ENCODE measurements around the gene SLC8A2. TPM values are rescaled to one million over a fixed set of nuclear protein-coding genes. Genes with fewer than 3 reads are reported as not detected.

Gene SLC8A2
- total RNA-seq, 2 experiments from 2014 or later: not detected

DNA sequence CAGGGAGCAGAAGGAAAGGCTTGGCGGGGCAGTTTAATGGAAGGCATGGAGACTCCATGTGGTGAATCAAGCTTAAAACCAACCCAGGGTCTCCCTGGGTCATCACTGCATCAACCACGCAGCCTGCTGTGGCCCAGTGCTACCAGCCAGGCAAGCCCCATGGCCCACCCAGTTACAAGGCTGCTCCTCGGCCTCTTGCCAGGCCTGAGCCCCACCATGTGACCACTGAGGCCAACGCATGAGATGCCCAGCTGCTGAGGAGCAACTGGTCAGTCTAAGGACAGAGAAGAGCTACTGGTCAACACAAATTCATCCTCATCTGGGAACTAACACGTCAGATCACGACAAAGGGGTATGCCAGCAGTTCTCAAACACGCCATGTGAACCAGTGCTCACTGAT, 27.7 kb upstream of the SLC8A2 start:
- no peak overlapping the region for H3K4me3 Mint-ChIP-seq
- CTCF ChIA-PET: interaction anchor here (1.2 kb wide), 1 partner anchor 15 kb away, joined by 7 read pairs; the partner anchor contains the start of gene KPTN

DNA sequence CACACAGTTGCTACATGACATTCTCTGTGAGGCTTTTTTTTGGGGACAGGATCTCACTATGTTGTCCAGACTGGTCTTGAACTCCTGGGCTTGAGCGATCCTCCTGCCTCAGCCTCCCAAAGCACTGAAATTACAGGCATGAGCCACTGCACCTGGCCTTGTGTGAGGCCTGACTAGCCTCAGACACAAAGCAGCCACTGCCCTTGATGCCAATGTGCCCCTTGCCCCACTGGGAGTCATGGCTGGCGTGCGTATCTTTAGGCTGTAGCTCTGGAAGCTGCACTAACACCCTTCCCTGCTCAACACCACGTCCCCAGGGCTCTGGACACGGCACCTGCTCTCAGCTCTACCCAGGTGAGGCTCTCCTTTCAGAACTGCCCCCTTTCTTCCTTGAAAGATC, 26.9 kb upstream of the SLC8A2 start:
- peaks cover 5% of the 10 kb centered on the region for H3K4me1 Mint-ChIP-seq
- H3K4me3 Mint-ChIP-seq: no peak overlapping the region
- no peaks in the 10 kb centered on the region for H3K9me3 Mint-ChIP-seq
- CTCF ChIA-PET: interaction anchor here (1.2 kb wide), 1 partner anchor 14 kb away, joined by 7 read pairs; the partner anchor contains the start of gene KPTN
- DNase-seq: no peak
- H3K36me3 Mint-ChIP-seq (ENCODE audit: low read depth): peaks cover 35% of the 10 kb centered on the region
- H3K27ac Mint-ChIP-seq: no peak overlapping the region
- H3K27me3 Mint-ChIP-seq: no peaks in the 10 kb centered on the region
- POLR2A ChIA-PET: interaction anchor here (0.5 kb wide), 1 partner anchor 11 kb away, joined by 3 read pairs; no protein-coding TSS in a partner anchor

More for the DNA sequence above, 27.7 kb upstream of the SLC8A2 start:
- no peaks in the 10 kb centered on the region for H3K9me3 Mint-ChIP-seq
- H3K27me3 Mint-ChIP-seq: no peaks in the 10 kb centered on the region
- H3K27ac Mint-ChIP-seq: no peak overlapping the region
- peaks cover 5% of the 10 kb centered on the region for H3K4me1 Mint-ChIP-seq
- no peak for DNase-seq
- peaks cover 35% of the 10 kb centered on the region for H3K36me3 Mint-ChIP-seq (ENCODE audit: low read depth)
- POLR2A ChIA-PET: no interaction called here

DNA sequence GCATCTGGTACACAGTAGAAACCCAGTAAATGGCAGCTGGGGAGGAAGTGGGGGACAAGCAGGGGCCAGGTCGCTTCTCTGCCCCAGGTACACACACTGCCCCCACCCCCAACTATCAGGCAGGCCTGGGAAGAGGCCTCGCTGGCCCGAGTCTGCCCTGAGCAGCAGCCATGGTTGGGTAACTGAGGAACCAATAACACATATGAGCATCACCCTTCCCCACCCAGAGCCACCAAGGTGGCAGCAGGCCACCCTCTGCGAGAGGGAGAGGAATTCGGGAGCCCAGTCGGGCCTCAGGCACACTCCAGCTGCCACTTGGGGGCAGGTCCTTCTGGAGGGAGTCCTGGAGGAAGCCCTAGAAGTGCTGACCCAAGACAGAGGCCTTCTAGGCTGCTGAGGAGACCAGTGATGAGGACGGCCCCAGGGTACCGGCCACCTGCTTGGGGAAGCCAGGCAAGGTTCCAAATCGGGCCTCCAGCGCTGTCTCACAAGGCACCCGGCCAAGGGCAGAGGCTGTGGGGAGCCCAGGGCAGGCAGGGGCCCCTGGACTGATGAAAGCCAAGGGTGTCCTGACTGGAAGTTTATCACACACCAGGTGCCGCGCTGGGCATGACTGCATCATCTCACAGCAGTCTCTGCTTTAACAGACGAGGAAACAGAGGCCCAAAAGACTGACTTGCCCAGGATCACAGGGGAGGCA, 26.3 kb upstream of the SLC8A2 start:
- Mint-ChIP-seq H3K9me3 (no peaks in the 10 kb centered on the region), H3K4me1 (peaks cover 4% of the 10 kb centered on the region), H3K4me3 (no peak overlapping the region), H3K36me3 (ENCODE audit: low read depth) (peaks cover 32% of the 10 kb centered on the region), H3K27me3 (no peaks in the 10 kb centered on the region), H3K27ac (no peak overlapping the region)
- POLR2A ChIA-PET: no interaction called here
- CTCF ChIA-PET: interaction anchor here (1.0 to 4.3 kb wide), 3 partner anchors 13 to 17 kb away, joined by 3 to 24 read pairs (median 7); partner anchors contain the start of genes KPTN and NAPA
- DNase-seq: no peak

DNA sequence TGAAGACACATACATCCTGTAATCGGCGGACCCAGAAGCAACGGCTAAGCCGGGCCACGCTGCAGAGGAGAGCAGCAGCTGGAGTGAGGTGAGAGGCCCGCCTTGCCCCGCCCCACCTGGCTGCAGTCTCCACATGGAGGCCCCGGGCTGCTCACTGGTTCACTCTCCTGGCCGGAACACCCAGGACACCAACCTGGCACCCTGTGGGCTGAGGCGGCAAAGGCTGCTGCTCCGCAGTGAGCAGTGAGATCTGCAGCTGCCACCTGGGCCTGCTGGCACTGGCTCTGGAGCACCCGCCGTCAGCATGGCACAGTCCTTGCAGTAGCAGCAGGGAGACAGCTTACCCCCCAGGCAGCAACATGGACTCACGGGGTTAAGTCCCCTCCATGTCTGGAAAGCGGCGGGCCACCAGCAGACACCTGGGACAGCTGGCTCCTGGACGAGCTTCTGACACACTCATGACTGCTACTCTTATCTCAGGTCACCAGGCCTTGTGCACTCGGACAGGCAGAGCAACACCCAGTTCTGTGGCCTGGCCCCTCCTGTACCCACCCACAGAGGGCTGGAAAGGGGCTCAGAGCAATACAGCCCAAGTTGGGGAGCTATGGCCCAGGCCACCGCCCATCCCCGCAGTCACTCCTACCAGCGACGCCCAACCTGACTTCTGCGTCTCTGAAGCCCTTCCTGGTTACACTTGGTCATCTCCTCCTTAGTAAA, 25.5 kb upstream of the SLC8A2 start:
- peaks cover 25% of the 10 kb centered on the region for H3K36me3 Mint-ChIP-seq (ENCODE audit: low read depth)
- no peak overlapping the region for H3K27ac Mint-ChIP-seq
- ChIA-PET CTCF (interaction anchor here (0.5 to 4.3 kb wide), 4 partner anchors 14 to 568 kb away, joined by 3 to 24 read pairs (median 5); partner anchors contain the start of genes KPTN and NAPA), POLR2A (no interaction called here)
- H3K9me3 Mint-ChIP-seq: no peaks in the 10 kb centered on the region
- H3K4me3 Mint-ChIP-seq: no peak overlapping the region
- H3K4me1 Mint-ChIP-seq: peaks cover 4% of the 10 kb centered on the region
- DNase-seq: no peak
- H3K27me3 Mint-ChIP-seq: no peaks in the 10 kb centered on the region

DNA sequence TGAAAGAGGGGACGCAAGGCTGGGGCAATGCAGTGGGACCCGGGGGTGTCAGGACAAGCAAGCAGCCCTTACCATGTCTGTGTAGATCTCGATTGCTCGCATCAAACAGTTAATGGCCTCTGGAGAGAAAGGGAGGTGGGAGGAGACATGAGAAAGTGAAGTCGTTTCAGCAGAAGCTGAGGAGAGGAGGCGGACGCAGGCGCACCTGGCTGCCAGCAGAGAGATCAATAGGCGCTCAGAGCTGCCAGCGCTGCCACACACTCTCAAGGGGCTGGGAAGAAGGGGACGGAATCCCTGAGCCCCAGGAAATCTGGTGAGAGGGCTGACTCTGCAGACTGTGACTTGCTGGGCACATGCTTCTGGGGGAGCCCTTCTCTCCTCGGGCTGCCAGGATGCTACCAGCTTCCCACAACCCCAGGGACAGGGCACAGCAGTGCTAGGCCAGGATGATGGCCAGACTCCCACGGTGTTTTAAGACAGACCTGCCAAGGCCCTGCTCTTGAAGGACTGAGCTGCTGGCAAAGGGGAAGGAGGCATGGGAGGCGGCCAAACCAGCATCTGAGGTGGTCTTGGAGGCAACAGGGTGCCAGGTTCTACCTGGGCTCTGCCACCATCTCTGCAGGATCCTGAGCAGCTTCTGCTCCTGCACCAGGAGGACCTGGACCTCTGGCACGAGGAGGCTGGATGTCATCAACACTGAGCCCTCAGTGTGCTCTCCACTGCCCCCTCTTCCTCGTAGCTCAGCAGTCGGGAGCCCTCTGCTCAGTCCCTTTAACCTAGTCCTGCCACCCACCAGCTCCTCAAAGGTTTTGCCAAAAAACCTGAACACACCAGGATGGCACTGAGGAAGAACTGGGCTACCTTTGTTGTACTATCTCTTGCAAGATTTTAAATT, 24.0 kb upstream of the SLC8A2 start:
- no peak overlapping the region for H3K4me3 Mint-ChIP-seq
- ChIA-PET CTCF (interaction anchor here (0.9 to 4.3 kb wide), 4 partner anchors 12 to 25 kb away, joined by 3 to 24 read pairs (median 5); partner anchors contain the start of genes KPTN and NAPA), POLR2A (interaction anchor here (0.6 kb wide), 1 partner anchor 75 kb away, joined by 3 read pairs; no protein-coding TSS in a partner anchor)
- no peaks in the 10 kb centered on the region for H3K27me3 Mint-ChIP-seq
- no peak for DNase-seq
- H3K9me3 Mint-ChIP-seq: no peaks in the 10 kb centered on the region
- H3K36me3 Mint-ChIP-seq (ENCODE audit: low read depth): peaks cover 22% of the 10 kb centered on the region
- H3K4me1 Mint-ChIP-seq: peaks cover 4% of the 10 kb centered on the region
- H3K27ac Mint-ChIP-seq: peak overlapping the region; percentile 3

DNA sequence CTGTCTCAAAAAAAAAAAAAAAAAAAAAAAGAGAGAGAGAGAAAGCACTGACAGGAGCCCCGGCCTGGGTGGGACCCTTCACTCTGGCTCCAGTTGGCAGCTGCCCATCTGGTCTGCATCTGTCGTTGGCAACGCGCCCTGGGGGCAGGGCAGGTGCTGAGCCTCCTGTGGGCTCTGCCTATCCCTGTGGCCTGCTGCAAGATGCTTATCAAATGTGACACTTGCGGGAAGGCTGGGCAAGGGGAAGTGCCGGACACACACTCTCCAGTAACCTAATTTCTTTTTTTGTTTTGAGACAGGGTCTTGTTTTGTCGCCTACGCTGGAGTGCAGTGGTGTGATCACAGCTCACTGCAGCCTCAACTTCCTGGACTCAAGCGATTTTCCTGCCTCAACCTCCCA, 23.0 kb upstream of the SLC8A2 start:
- DNase-seq: no peak
- CTCF ChIA-PET: interaction anchor here (0.9 to 4.3 kb wide), 3 partner anchors 9 to 18 kb away, joined by 3 to 24 read pairs (median 5); partner anchors contain the start of gene KPTN
- Mint-ChIP-seq H3K27me3 (no peaks in the 10 kb centered on the region), H3K27ac (no peak overlapping the region), H3K4me3 (no peak overlapping the region), H3K4me1 (peaks cover 6% of the 10 kb centered on the region), H3K36me3 (ENCODE audit: low read depth) (peaks cover 24% of the 10 kb centered on the region), H3K9me3 (no peaks in the 10 kb centered on the region)
- POLR2A ChIA-PET: no interaction called here

DNA sequence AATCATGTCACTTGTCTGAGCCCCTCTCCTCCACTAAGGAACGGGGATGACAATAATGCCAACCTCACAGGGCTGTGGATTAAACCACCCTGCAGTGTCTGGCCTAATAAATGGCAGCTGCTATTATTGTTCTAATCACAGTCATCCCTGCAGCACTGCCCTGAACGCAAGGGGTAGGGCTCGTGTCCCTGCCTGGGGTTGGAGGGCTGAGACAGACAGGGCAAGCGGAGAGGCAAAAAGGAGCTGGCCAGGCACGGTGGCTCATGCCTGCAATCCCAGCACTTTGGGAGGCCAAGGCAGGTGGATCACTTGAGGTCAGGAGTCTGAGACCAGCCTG, 22.5 kb upstream of the SLC8A2 start:
- peaks cover 25% of the 10 kb centered on the region for H3K36me3 Mint-ChIP-seq (ENCODE audit: low read depth)
- peaks cover 6% of the 10 kb centered on the region for H3K4me1 Mint-ChIP-seq
- H3K27ac Mint-ChIP-seq: peak overlapping the region; percentile 36
- H3K27me3 Mint-ChIP-seq: no peaks in the 10 kb centered on the region
- H3K4me3 Mint-ChIP-seq: no peak overlapping the region
- POLR2A ChIA-PET: no interaction called here
- DNase-seq: no peak
- CTCF ChIA-PET: interaction anchor here (1.6 to 4.3 kb wide), 2 partner anchors 9 to 11 kb away, joined by 5 to 24 read pairs; partner anchors contain the start of gene KPTN
- H3K9me3 Mint-ChIP-seq: no peaks in the 10 kb centered on the region

DNA sequence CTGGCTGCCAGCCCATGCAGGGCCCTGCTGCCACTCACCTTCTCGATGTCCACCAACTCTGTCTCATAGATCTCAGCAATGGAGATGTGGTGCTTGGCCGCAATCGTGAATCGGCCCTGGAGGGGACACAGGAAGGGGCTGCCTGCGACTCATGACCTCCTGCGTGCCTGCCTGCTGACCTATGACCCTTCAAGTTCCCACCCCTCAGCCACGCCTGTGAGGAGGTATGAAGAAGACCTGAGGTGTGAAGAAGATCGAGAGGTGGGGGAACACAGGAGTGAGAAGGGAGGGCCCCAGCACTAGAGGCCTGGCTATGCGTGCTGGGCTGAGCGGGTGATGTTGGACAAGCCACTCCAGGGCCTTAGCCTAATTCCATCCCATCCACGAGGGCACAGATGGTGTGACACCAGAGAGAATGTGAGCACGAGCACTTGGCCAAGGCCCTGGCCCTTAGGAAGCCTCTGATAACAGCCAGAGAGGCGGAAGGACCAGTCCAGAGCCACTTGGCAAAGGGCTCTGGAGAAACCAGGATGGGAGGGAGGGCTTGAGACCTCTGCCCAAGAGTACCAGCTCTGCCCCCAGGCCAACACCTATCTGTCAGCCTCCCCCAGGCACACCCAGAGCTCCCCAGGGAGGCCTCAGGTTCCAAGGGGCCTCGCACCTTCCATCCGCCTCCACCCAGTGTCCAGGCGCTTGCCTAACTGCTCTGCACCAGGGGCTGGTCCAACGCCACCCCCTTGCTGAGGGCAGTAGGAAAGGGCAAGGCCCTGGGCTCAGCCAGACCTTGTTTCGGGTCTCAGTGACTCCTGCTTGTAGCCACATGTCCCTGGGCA, 21.9 kb upstream of the SLC8A2 start:
- Mint-ChIP-seq H3K4me3 (no peak overlapping the region), H3K27me3 (no peaks in the 10 kb centered on the region), H3K36me3 (ENCODE audit: low read depth) (peaks cover 22% of the 10 kb centered on the region), H3K9me3 (no peaks in the 10 kb centered on the region), H3K4me1 (peaks cover 6% of the 10 kb centered on the region), H3K27ac (peak overlapping the region; percentile 31)
- DNase-seq: no peak
- ChIA-PET POLR2A (no interaction called here), CTCF (interaction anchor here (1.6 to 4.3 kb wide), 3 partner anchors 8 to 10 kb away, joined by 5 to 24 read pairs (median 9); partner anchors contain the start of gene KPTN)

DNA sequence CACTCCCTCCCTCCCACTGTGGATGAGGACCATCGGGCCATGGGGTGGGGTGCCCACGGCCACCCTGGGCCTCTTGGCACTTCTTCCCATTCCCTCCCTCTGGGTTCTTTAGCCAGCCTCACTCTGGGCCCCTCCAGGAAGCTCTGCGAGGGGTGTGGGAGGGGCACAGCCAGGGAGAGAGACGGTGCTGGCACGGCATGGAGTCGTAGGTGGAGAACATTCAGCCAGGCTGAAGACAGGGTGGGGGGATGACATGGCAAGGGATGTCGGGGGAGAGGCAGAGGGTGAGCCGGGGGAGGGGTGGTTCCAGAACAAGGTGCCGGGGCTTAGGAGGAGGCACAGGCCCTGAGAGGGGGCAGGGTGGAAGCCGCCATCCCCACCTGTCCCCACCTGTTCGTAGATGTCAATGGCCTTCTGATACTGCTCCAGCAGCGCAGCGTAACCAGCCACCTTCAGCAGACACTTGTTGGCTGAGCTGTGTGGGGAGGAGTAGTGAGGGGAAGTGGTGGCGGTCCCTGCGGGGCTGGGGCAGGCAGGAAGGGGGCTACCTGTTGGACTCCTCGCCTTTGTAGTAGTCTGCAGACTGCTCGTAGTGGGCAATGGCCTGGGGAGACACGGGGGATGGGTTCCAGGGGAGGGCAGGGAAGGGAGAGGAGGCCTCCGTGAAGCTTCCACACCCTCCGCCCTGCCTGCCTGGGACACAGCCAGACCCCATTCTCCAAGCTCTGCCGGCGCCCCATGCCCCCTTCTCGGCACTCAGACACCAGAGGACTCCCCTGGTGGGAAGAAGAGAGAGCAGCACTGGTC, 21.1 kb upstream of the SLC8A2 start:
- POLR2A ChIA-PET: no interaction called here
- H3K27ac Mint-ChIP-seq: peak overlapping the region; percentile 31

DNA sequence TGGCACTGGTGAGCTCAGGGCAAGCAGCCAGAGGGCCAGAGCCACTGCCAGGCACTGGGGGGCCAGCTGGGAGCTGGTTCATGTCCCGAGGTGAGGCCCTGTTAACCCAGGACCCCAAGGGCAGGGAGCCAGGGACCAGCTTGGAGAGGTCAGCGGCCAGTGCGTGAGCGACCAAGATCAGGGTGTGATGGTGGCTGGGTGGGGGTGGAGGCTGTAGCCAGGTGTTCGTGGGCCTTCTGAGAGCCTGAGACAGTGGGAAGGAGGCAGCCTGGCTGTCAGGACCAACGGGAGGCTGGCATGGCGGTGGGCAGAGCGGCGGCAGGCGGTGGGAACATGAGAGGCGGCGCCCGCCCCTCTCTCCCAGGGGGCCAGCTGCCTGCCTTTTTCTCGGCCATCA, 20.4 kb upstream of the SLC8A2 start:
- H3K4me1 Mint-ChIP-seq: peaks cover 12% of the 10 kb centered on the region
- H3K4me3 Mint-ChIP-seq: no peak overlapping the region
- H3K27me3 Mint-ChIP-seq: no peaks in the 10 kb centered on the region
- no peaks in the 10 kb centered on the region for H3K9me3 Mint-ChIP-seq
- ChIA-PET CTCF (interaction anchor here (0.5 to 2.5 kb wide), 4 partner anchors 8 to 245 kb away, joined by 3 to 9 read pairs (median 5); partner anchors contain the start of genes KPTN and NAPA), POLR2A (no interaction called here)
- H3K36me3 Mint-ChIP-seq (ENCODE audit: low read depth): peaks cover 17% of the 10 kb centered on the region
- no peak overlapping the region for H3K27ac Mint-ChIP-seq
- no peak for DNase-seq

More for the DNA sequence above, 21.1 kb upstream of the SLC8A2 start:
- H3K4me3 Mint-ChIP-seq: no peak overlapping the region
- H3K36me3 Mint-ChIP-seq (ENCODE audit: low read depth): peaks cover 22% of the 10 kb centered on the region
- no peaks in the 10 kb centered on the region for H3K27me3 Mint-ChIP-seq
- CTCF ChIA-PET: interaction anchor here (0.5 to 2.5 kb wide), 3 partner anchors 9 to 245 kb away, joined by 3 to 9 read pairs (median 4); partner anchors contain the start of gene KPTN
- H3K9me3 Mint-ChIP-seq: no peaks in the 10 kb centered on the region
- peaks cover 6% of the 10 kb centered on the region for H3K4me1 Mint-ChIP-seq
- DNase-seq: no peak

Measured in activated CD4-positive, alpha-beta T cell treated with anti-CD3 and anti-CD28 coated beads, Interleukin-2, amount 10 ng/mL, durations not matched to agents 7 days and 5 days (primary cell).